NB4 (cell line): ENCODE data around the gene DNAH1.
"Not testable (repeated sequence)": the region's sequence is repeated elsewhere in the genome, so short reads cannot be mapped to it uniquely, and the experiment has no call there.

ENCODE experiments used
- DNase-seq: peaks from one replicate; pipeline ENCODE4 v3.0.0; 2010; ENCODE audit warnings: low read depth
- H3K4me3 ChIP-seq: one replicate; pipeline ENCODE4 v1.5.1; 2011; ENCODE audit warnings: mild to moderate bottlenecking, low read depth, low read length, moderate library complexity
- MYC ChIP-seq: IDR thresholded peaks from 2 replicates; pipeline ENCODE4 v1.6.1; 2011; ENCODE audit warnings: low read depth, low read length
- POLR2A ChIP-seq: IDR thresholded peaks from 2 replicates; pipeline ENCODE4 v1.6.1; 2011; ENCODE audit warnings: mild to moderate bottlenecking; ENCODE audit not compliant: insufficient read length; ENCODE audit errors: extremely low read depth
- TF ChIP-seq, protein P1 (sequence below): IDR thresholded peaks from 2 replicates; pipeline ENCODE4 v1.6.1; 2011; ENCODE audit warnings: low read depth, low read length
- TF ChIP-seq, protein P2 (sequence below): IDR thresholded peaks from one replicate; pipeline ENCODE4 v1.5.1; 2012; ENCODE audit warnings: low read depth, low read length

DNAH1 gene

DNA sequence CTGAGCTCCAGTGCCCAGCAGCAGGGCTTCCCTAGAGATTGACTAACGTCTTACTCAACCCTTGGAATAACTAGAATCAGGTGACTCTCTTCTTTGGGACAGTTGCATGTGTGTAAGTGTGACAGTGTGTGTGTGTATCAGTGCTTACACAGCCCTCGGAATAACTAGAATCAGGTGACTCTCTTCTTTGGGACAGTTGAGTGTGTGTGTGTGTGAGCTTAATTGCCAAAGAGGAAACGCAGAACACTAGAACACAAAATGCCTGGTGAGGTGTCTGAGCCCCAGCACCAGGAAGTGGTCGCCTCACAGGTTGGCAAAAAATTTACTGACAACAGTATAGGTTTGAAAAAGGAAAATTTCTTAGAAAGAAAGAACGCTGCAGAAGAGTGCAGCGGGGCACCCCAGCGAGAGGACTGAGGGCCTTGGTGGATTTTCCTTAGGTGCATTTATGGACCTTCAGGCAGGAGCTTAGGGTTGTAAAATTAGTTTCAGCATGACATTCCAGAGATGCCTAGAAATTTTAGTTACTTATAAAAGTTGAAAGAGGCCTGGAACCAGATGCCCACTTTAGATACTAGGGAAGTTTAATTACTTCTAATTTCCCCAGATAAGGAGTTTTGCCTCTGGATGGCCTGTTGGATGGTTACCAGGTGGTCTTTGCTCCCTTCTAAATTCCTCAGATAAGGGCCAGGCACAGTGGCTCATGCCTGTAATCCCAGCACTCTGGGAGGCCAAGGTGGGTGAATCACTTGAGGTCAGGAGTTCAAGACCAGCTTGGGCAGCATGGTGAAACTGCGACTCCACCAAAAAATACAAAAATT lies 33.9 kb upstream of the DNAH1 start:
- no peak for TF ChIP-seq POLR2A
- no peak for TF ChIP-seq MYC
- TF ChIP-seq, protein P1, sequence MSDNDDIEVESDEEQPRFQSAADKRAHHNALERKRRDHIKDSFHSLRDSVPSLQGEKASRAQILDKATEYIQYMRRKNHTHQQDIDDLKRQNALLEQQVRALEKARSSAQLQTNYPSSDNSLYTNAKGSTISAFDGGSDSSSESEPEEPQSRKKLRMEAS = no peak
- TF ChIP-seq, protein P2, sequence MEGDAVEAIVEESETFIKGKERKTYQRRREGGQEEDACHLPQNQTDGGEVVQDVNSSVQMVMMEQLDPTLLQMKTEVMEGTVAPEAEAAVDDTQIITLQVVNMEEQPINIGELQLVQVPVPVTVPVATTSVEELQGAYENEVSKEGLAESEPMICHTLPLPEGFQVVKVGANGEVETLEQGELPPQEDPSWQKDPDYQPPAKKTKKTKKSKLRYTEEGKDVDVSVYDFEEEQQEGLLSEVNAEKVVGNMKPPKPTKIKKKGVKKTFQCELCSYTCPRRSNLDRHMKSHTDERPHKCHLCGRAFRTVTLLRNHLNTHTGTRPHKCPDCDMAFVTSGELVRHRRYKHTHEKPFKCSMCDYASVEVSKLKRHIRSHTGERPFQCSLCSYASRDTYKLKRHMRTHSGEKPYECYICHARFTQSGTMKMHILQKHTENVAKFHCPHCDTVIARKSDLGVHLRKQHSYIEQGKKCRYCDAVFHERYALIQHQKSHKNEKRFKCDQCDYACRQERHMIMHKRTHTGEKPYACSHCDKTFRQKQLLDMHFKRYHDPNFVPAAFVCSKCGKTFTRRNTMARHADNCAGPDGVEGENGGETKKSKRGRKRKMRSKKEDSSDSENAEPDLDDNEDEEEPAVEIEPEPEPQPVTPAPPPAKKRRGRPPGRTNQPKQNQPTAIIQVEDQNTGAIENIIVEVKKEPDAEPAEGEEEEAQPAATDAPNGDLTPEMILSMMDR = no peak
- DNase-seq = no peak
- no peak overlapping the region for H3K4me3 ChIP-seq

DNA sequence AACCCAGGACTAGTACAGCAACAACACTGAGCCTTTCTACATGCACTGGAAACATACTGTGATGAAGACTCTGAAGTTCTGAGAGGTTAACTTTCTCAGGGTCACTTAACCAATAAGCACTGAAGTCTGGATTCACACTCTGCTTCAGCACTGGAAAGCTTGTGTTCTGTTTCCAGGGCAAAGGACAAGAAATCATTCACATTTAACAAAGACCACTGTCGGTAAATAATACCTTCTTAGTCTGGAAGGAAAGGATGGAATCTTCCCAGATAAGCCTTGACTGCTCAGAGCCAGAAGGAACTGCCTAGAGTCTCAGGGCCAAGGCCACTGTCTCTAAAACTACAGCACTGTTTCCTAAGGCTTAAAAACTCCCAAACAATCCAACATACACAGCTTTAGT lies 32.8 kb upstream of the DNAH1 start:
- no peak overlapping the region for H3K4me3 ChIP-seq
- no peak for DNase-seq
- TF ChIP-seq MYC (no peak), POLR2A (no peak)
- TF ChIP-seq, protein P2 = no peak
- TF ChIP-seq, protein P1 = no peak

DNA sequence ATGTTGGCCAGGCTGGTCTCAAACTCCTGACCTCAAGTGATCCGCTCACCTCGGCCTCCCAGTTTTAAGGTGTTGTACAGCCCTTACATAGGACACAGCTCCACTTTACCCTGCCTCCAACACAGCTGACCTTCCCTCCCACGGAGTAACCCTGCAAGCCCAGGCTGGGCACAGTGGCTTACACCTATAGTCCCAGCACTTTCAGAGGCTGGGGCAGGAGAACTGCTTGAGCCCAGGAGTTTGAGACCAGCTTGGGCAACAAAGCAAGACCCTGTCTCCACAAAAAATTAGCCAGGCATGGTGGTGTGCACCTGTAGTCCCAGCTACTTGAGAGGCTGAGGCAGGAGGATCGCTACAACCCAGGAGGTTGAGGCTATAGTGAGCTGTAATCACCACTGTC lies 32.1 kb upstream of the DNAH1 start:
- not testable (repeated sequence) for H3K4me3 ChIP-seq, DNase-seq

DNA sequence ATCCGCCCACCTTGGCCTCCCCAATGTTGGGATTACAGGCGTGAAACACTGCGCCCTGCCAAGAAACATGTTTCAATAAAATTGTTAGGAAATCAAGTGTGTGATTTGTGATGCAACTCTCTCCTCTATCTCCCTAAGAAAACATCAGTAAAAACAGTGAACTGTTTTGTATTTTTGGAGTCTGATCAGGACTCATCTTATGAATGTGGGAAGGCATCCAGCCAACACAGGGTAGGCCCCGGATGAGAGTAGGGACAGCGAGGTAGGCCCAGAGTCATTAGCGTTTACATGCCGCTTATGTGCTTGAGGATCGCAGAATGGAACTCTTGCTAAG lies 29.4 kb upstream of the DNAH1 start:
- H3K4me3 ChIP-seq = peak overlapping the region; percentile 91
- TF ChIP-seq POLR2A (no peak), MYC (no peak)
- TF ChIP-seq, protein P1 = no peak
- TF ChIP-seq, protein P2 = no peak
- no peak for DNase-seq

GRCh38 chr3:52288674-52289073 lies 27.4 kb upstream of the DNAH1 start:
- H3K4me3 ChIP-seq = peak overlapping the region; percentile 91

DNA sequence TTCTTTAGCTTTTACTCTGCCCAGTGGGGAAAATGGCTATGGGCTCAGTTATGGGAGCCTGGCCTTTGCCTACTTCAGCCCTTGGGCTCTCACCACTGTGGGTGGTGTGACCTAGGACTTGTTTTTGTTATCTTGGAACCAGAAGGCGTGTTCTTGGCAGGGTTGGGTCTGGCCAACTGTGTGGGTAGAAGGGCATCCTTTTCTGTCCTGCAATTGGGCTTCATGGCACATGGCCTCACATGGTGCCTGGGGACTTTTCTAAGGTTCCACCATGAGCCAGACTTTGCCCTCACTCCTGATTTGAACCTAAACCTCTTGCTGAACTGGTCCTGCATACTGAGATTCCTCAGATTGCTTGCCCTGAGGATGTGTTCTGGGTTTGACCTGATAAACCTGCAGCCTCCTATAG lies 26.8 kb upstream of the DNAH1 start:
- TF ChIP-seq POLR2A = no peak
- TF ChIP-seq, protein P1 = no peak
- TF ChIP-seq, protein P2 = no peak
- no peak for TF ChIP-seq MYC
- no peak for DNase-seq
- H3K4me3 ChIP-seq = no peak overlapping the region

More at GRCh38 chr3:52288674-52289073, 27.4 kb upstream of the DNAH1 start:
- TF ChIP-seq POLR2A (no peak), MYC (no peak)
- TF ChIP-seq, protein P2 = no peak
- no peak for DNase-seq
